Measurements from ENCODE around the gene TRABD2B.

DNA sequence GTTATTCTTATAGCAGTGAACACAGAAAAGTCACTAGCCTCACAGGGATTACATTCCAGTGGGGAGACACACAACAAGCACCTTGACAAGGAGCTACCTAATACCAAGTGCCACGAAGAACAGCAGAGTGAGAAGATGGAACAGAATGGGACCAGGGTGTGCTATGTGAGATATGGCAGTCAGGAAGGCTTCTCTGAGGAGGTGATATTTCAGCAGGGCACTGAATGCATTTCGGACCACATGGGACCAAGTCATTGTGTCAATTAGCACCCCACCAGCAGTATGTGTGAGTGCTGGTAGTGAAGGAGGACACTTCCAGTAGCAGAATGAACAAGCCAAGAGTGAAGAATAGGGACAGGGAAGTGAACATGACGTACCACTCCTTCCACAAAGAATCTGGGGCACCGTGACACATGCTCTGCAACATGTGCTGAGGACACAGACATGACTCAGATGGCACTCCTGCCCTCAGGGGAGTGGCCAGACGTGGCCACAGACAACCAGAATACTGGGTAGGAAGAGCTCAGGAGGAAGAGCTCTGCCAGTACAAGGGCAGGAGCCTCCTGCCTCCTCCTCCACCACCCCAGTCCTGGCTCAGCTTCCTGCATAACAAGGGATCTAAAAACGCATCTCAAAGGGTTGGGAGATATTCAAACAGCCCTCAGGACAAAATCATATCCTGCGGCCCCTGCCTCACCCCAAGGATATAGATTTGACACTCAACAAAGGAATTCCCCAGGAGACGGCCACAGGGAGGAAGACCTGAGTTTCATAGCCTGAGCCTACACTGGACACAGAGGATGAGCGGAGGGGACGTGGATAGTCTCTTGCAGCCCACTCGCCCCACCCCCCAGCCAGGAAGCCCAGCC, 102.5 kb downstream of the TRABD2B start:
- TF ChIP-seq EZH2 (IDR thresholded peaks at IDR 0.05; ENCODE audit: insufficient read depth, poor library complexity, severe bottlenecking) (no peak), EZH2phosphoT487 (IDR thresholded peaks at IDR 0.05; ENCODE audit: insufficient read depth, low read depth) (no peak)

Measured in GM23248 (cell line).